MV-4-11 (cell line): ENCODE results near the gene ADGRL3.
A peak's percentile ranks its signal among the peaks of the same experiment; 100 is the strongest.

Experiments
- DNase-seq: peaks from one replicate; lab custom pipeline; 2025; lab: John Stamatoyannopoulos, UW

The ADGRL3 gene

DNA sequence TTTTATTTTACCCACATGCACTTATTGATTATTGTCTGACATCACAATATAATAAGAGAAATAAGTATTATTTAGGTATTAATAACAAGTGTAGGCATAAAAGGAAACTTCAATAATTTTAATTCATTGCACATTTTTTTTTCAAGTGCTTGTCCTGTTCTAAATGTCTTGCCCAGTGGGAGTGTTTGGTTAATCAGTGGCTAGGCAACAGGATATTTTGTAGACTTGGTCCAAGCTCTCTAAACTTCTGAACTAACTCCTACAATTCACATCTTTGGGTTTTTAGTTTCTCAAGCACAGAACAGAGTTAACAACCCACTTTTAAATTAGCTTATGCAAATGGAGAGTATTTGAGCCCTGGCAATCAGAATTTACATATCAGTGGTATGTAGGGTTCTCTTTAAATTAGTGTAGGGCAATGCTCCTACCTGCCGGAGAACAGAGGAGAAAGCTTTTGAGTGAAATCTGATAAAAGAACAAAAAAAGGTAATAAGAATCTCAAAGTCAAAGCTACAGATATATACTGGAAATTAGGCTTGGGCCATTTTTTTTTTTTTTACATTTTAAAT lies 353.5 kb downstream of the ADGRL3 start:
- no peak for DNase-seq

DNA sequence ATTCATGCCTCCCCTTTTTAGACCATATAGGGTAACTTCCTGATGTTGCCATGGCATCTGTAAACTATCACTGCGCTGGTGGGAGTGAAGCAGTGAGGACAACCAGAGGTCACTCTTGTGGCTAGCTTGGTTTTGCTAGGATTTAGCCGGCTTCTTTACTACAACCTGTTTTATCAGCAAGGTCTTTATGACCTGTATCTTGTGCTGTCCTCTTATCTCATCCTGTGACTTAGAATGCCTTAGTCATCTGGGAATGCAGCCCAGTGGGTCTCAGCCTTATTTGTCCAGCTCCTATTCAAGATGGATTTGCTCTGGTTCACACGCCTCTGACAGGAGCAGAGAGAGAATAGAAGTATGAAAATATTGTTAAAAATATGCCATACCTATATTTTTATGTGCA lies 355.7 kb downstream of the ADGRL3 start:
- DNase-seq, result no peak

DNA sequence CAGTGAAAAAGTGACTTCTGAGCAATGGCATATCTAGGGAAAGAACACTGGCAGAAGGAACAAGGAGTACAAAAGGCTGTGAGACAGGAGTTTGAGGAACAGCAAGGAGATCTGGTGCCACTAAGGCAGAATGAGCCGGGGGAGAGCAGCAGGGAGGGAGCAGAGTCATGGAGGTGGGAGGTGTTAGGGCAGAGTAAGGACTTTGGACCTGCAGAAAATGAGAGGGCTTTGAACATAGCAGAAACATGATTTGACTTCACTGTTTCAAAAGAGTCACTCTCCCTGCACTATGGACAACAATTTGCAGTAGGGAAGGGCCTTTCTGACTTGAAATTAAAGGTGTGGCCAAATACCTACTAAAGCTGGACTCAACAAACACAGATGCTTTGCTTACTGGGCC lies 356.2 kb downstream of the ADGRL3 start:
- DNase-seq, result no peak

DNA sequence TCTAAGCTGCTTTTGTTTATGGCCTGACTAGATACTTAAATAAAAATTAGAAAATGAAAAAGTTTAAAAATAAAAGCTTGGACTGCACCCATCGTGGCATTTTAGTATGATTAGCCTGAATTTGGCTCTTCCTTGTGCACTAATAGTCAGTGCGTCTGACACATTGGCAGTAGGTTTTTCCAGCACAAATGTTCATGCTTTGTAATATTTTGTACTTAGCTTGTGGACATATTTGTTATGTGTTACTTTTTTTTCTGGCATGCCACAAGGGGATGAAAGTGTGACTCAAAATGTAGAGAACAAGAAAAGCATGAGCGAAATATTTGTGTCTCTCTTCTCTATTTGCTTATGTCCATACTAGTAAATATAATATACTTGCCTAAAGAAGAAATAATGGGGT lies 359.3 kb downstream of the ADGRL3 start:
- DNase-seq, result no peak

DNA sequence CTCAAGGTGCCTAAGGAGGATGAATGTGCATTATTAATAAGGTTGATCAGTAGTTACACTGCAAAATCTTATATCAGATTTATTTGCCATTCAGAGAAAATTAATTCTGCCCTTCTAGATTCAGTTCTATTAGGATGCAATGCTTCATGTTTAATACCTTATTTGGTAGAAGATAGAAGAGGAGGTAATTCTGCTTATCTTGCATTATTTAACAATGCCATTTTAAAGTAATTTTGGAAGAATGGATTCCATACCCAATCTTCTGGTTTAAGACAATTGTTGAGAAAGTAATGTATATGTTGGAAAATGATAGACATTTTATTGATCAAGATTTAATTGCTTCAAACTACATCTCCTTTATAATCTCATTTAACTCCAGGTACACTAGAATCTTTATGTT lies 360.9 kb downstream of the ADGRL3 start:
- no peak for DNase-seq

DNA sequence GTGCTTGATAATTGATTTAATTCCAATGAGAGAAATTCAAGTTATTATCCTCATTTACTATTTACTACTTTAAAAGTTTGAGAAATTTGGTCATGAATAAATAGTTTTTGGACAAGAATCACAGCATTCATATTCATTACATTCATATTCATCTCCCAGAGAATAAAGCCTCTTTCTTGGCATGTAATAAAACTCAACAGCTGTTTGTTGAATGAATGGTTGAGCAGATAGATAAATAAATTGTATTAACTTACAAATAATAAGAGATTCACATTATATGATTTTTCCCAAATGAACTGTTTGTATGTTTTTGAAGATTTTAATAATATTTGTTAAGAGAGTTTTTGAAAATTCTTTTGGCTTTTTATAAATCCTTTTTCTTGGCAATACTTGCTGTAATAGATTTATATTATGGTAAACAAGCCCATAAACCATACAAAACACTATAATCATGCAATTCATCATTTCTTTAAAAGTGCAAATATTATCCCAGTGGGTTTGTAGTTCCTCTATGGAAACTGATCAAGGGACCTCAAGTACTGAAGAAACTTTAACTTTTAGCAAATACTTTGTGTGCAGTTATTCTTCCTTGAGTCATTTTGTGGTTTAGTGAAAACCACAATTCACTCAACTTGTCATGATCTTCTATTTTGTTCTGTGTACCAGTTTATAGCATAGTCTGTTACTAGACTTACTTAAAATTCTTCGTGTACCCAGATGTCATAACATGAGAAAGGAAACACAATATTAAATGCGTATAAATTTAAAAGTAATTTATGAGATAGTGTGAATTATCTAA lies 371.8 kb downstream of the ADGRL3 start:
- DNase-seq, result peak; percentile 91

DNA sequence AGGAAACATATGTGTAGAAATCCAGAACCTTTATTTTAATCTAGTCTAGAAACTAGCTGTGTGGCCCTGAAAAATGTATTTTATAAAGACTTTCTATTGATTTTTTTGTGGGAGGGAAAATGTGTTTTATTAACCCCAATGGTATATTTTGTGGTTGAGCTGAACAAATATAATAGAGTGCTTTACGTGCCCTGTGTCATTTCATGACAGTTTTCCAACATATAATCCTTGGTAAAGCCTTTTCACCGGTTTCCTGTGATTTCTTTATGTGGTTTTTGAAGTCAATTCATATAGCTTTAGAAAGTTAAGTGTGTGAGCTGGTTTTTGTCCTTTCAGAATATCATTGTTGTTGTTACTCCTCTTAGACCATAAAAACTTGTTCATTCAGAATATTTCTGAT lies 375.7 kb downstream of the ADGRL3 start:
- DNase-seq, result no peak

DNA sequence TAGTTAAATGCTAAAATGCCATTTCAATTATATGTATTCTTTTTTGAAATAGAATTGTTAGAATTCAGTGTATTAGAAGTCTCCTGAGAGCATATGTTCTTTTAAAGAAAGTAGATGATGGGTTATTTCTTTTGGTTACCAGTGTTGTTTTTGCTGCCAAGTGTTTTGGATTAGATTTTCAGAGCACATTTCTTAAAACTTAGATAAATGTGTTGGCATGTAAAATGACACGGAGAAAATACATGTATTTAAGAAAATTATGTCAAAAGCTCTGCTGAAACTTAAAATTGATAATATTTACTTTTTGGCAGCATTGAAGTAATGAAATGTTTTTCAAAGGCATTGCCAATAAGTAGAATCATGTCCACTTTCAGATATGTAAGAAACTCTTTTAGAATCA lies 379.7 kb downstream of the ADGRL3 start:
- no peak for DNase-seq

DNA sequence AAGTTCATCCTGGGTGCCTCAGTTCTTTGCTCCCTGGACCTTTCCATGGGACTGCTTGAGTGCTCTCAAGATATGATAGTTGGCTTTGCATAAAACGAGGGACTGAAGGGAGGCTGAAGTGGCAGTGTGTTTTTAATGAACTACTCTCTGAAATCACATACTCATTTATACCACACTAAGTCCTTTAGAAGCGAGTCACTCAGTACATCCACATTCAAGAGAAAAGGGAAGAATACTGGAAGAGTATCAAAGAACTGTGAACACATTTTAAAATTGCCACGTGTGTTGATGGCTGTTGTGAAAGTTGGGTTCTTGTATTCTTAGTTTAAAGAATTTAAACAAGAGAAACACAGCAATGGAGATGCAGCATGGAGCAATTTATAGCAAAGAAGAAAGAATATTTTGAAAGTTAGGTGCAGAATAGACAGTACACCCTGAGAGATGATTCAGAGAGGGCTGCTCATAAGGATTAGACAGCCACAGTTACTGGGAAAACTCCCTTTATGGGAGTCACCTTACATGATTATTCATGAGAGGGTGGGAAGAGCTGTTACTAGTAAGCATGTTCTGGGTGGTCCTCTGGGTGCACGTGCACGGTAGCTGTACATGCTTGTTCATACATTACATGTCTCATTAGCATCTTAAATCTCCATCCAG lies 380.7 kb downstream of the ADGRL3 start:
- peak; percentile 19 for DNase-seq

DNA sequence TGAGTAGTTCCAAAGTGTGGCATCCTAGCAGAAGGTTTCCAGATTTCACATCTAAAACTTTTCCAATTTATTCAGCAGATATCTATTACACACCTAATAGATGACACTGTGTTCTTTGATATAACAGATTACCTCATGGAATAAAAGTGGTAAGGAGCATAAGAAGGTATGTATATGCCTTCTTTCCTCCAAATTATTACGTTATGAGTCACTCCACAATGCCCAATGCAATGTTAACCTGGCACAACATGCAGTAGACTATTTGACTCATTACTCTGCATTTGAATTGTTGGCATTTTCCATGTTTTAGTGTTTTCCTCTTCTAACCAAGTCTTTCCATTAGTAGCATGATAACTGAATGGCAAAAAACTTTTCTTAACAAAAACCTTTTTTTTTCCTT lies 383.6 kb downstream of the ADGRL3 start:
- DNase-seq, result no peak

DNA sequence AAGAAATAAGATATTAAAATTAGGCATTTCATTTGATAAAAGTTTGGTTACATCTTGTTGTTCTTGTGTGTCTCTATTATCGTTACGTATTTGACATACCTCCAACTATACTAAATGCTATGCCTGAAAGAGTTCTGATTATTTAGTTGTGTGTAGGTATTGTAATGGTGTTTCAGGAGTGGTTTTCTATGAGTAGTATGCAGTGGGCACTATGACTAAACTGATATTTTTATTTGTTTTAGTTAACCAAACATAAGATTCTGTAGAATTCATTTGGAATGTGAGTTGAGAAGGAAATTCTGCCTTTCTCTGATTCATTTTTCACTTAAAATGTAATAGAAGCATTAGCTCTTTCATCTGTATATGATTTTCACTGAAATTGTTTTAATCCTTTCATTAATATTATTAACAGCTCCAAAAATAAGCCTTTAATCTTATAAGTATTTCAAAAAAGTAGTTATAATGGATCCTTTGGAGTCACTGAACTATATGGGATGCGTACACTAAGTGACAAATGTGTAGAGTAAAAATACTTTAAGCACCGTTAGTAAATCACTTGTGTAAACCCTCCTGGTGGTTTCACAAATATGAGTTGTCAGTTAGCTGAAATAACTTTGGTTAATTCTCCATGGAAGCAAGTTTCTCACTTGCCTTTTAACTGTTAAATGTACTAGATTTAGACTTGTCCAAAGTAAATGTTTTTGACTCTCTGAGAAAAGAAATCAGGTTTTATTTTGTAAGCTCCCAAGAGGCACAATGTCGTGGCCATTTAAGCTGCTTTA lies 388.7 kb downstream of the ADGRL3 start:
- no peak for DNase-seq

DNA sequence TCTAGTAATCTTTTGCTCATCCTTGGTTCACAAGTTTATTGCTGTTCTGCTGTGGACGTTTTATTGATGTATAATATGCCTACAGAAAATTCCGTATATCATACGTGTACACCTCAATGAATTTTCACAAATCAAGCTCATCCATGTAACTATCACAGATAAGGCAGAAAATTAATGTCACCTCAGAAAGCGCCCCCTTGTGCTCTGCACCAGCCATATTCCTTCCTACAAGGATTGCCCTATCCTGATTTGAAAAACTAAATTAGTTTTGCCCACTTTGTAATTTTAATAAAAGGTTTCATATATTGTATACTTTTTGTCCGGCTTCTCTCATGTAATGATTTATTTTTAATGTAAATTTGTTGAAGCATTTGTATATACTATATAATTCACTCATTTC lies 390.8 kb downstream of the ADGRL3 start:
- no peak for DNase-seq

DNA sequence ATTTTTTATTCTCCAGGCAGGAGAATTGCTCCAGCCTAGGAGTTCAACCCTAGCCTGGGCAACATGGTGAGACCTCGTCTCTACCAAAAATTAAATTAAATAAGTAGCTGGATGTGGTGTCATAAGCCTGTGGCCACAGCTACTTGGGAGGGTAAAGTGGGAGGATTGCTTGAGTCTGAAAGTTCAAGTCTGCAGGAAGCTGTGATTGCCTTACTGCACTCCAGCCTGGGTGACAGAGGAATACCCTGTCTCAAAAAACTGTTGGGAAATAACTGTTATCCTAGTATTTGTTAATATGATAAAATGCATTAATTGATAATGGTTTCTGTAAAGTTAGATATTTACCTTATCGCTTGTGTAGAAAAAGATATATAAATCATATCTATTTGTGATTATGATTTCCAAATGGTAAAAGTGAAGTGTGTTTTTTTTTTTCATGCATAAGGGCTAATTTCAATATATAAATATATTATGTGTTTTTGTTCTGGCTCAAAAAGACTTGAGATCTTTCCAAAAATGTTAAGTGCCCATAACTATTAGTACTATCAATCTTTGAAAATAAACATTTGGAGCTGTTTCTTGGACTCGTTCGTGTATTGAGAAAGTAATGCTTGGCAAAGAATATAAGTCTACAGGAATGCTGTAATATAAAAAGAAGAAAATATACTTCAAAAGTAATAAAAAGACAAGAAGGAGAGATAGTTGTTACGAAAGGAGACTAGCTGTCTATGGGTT lies 396.6 kb downstream of the ADGRL3 start:
- no peak for DNase-seq

DNA sequence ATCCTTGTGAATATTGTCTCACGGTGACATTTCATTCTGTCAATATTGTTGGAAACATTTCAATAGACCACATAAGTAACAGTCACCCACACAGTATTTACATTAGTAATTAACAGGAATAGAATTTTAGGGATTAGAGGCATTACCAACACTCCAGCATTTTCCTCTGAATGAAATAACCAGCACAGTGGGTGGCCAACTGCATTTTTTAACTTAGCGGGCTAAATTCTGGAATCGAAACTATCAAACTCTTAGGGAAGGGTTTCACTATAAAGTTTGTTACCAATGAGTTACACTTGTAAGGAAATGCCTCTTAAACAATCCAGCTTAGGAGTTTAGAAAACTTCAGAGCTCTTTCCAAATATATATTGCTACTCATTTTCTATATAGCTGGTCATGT lies 403.0 kb downstream of the ADGRL3 start:
- no peak for DNase-seq

DNA sequence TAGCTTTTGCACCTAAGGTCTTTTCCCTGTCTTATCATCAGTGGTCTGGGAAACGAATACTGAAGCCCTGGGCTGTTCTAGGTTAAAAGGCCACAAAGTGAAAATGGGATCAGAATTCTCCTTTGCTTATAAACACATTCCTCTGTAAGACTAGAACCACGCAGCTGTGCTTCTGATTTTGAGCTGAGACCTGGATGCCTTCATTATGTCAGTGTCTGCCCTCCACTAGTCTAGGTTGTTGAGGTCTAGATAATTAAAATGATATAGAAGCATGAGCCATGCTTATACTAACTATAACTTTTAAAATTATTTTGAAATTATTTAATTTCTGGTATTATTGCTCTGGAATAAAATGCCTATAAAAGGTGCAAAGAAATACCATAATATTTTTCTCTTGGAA lies 403.9 kb downstream of the ADGRL3 start:
- DNase-seq, result no peak

DNA sequence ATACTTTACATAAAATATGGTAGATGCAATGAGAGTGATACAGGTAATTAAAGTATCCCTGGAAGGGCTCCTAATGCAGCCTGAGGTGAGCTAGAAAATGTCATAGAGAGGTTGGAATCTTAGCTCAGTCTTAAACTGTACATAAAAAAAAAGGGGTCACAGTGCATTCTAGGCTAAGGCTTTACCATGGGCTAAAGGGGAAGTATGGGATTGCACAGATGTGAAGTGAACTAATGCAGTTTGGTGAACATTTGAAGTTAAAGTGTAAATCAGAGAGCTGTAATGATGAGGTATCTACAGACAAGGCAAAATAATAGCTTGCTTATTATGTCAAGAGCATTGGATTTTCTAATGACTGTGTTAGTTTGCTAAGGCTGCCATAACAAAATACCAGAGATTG lies 405.9 kb downstream of the ADGRL3 start:
- peak; percentile 71 for DNase-seq

DNA sequence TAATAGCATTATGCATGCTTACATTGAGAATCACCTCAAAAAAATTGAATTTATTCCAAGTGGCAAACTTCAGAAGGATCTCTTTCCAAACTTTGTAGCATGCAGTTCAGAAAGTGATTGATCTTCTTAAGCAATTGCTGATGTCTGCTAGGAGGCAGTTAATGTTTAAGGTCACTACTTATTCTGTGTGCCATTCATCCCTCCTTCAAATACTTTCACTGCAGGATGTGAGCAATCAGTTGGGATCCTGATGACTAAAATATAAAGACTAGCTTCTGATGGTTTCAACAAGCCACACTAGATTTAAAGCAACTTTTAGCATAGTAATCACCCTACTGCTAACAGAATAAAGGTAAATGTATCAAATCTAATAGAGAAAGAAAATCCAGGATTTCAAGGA lies 414.1 kb downstream of the ADGRL3 start:
- DNase-seq, result no peak

DNA sequence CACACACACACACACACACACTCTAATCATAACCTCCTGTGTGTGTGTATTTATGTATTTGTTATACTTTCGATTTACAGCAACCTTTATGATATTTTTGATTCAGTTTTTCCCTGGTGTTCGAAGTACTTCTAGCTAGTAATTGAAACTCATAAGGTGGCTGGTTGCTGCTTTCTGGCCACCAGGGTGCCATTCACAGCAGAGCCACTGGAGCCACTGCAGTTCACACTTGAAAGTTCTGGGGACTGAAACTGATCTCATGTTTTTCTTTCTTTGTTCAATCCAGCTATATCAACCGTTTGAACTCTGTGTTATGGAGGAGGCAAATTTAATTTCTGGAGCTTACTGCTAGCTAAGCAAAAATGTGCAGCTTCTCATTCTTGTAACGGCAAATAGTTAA lies 419.4 kb downstream of the ADGRL3 start:
- no peak for DNase-seq

DNA sequence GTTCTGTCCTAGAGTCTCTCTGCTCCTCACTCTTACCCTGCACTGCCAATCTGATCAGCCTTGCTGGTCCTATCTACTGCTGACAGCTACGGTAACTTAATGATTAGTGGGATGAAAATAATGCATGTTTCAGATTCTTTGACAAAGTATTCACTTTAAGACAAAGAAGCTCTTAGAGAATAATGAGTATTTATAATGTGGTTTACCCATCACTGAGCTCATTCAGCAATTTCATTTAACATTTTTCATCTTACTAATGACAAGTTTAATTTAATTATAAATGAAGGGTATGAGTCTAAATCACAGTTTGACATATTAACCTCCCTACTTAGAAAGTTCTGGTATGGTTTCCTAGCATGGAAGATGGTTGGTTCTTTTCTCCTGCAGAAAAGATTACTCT lies 428.2 kb downstream of the ADGRL3 start:
- DNase-seq, result no peak

DNA sequence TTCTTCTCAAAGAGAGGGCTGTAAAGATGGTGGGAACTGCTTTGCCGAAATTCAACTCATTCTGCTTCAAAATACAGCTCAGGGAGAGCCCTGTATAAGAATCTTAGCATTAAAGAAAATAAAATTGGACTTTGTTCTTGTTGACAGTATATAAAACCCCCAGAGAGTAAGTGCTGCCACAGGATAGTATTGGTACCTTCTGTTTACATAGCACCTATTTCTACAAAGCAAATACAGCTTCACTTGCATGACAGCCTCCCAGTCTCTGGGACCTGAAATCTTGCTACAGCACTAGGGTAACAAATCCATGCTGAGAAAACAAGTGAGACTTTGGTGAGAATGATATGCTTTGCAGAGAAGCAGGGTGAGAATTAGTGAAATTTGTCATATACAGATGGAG lies 428.6 kb downstream of the ADGRL3 start:
- no peak for DNase-seq

DNA sequence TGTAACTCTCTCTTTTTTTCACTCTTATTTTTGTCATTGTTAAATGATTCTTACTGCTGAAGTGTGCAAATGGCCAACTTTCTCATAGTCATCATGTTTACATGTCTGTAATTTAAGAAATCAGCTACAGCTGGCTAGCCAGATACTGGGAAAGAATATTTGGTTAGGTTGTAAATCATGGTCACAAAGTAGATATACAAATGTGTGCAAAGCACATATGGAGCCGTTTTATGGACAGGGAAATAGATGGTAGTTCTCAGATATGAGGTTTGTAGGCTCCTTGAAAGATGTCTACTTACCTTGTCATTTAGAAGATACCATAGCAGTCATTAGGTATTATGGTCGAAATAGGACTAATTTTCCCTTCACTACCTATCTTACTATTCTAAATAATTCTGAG lies 430.4 kb downstream of the ADGRL3 start:
- DNase-seq, result no peak

DNA sequence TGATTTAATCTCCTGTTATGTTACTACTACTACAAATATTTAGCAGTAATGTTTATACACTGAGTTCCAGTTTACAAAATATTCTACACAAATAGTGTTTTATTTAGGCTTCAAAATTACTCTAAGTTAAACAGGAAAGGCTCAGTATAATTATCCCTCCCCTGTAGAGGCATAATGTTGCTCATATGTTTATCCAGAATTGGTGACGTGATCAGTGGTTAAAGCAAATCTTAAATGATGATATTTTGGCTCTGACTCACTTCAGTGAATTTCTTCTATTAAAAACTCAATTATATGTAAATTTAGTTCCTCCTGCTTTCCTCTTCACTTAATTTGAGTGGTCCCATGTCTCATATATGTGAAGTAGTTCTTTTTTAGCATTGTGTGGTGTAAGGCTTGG lies 438.5 kb downstream of the ADGRL3 start:
- DNase-seq, result no peak
